ENCODE measurements around the gene GPR180.
A peak's percentile ranks its signal among the peaks of the same experiment; 100 is the strongest.

GPR180 gene

GRCh38 chr13:94641409-94641941, 39.8 kb downstream of the GPR180 start:
- no peak for TF ChIP-seq POLR2A (IDR thresholded peaks at IDR 0.05; ENCODE audit: low read length)
- TF ChIP-seq GATA1 (IDR thresholded peaks at IDR 0.05; ENCODE audit: low read depth, low read length), result no peak
- no peak for DNase-seq

GRCh38 chr13:94646904-94647303, 45.2 kb downstream of the GPR180 start:
- no peak for DNase-seq
- TF ChIP-seq GATA1 (IDR thresholded peaks at IDR 0.05; ENCODE audit: low read depth, low read length), result no peak
- TF ChIP-seq POLR2A (IDR thresholded peaks at IDR 0.05; ENCODE audit: low read length), result no peak

- TF ChIP-seq GATA1 (IDR thresholded peaks at IDR 0.05; ENCODE audit: low read depth, low read length), result no peak
- TF ChIP-seq POLR2A (IDR thresholded peaks at IDR 0.05; ENCODE audit: low read length), result no peak
- peak; percentile 43 to 51 for DNase-seq
Observed at GRCh38 chr13:94656176-94656575, 54.5 kb downstream of the GPR180 start.

- peak; percentile 56 to 67 for DNase-seq
- TF ChIP-seq GATA1 (IDR thresholded peaks at IDR 0.05; ENCODE audit: low read depth, low read length) (no peak), POLR2A (IDR thresholded peaks at IDR 0.05; ENCODE audit: low read length) (no peak)
Observed at GRCh38 chr13:94656766-94657165, 55.1 kb downstream of the GPR180 start.

GRCh38 chr13:94657167-94657566, 55.5 kb downstream of the GPR180 start:
- TF ChIP-seq GATA1 (IDR thresholded peaks at IDR 0.05; ENCODE audit: low read depth, low read length) (no peak), POLR2A (IDR thresholded peaks at IDR 0.05; ENCODE audit: low read length) (no peak)
- DNase-seq, result peak; percentile 59 to 64

GRCh38 chr13:94658926-94659597, 57.4 kb downstream of the GPR180 start:
- DNase-seq, result peak; percentile 34 to 43
- TF ChIP-seq GATA1 (IDR thresholded peaks at IDR 0.05; ENCODE audit: low read depth, low read length) (no peak), POLR2A (IDR thresholded peaks at IDR 0.05; ENCODE audit: low read length) (no peak)

- TF ChIP-seq POLR2A (IDR thresholded peaks at IDR 0.05; ENCODE audit: low read length) (no peak), GATA1 (IDR thresholded peaks at IDR 0.05; ENCODE audit: low read depth, low read length) (no peak)
- DNase-seq, result no peak
Observed at GRCh38 chr13:94659598-94659946, 57.9 kb downstream of the GPR180 start.

- TF ChIP-seq POLR2A (IDR thresholded peaks at IDR 0.05; ENCODE audit: low read length) (no peak), GATA1 (IDR thresholded peaks at IDR 0.05; ENCODE audit: low read depth, low read length) (no peak)
- DNase-seq, result peak; percentile 76 to 77
Observed at GRCh38 chr13:94660695-94661326, 59.2 kb downstream of the GPR180 start.

- peak; percentile 25 to 47 for DNase-seq
- no peak for TF ChIP-seq GATA1 (IDR thresholded peaks at IDR 0.05; ENCODE audit: low read depth, low read length)
- TF ChIP-seq POLR2A (IDR thresholded peaks at IDR 0.05; ENCODE audit: low read length), result no peak
Observed at GRCh38 chr13:94661406-94661805, 59.7 kb downstream of the GPR180 start.

GRCh38 chr13:94662274-94662945, 60.8 kb downstream of the GPR180 start:
- TF ChIP-seq GATA1 (IDR thresholded peaks at IDR 0.05; ENCODE audit: low read depth, low read length), result peak; percentile 21
- peak; percentile 76 for TF ChIP-seq POLR2A (IDR thresholded peaks at IDR 0.05; ENCODE audit: low read length)
- DNase-seq, result peak; percentile 92 to 96

- peak; percentile 72 to 81 for DNase-seq
- TF ChIP-seq GATA1 (IDR thresholded peaks at IDR 0.05; ENCODE audit: low read depth, low read length), result no peak
- TF ChIP-seq POLR2A (IDR thresholded peaks at IDR 0.05; ENCODE audit: low read length), result no peak
Observed at GRCh38 chr13:94664889-94665288, 63.2 kb downstream of the GPR180 start.

GRCh38 chr13:94666065-94666464, 64.4 kb downstream of the GPR180 start:
- no peak for DNase-seq
- TF ChIP-seq POLR2A (IDR thresholded peaks at IDR 0.05; ENCODE audit: low read length), result no peak
- no peak for TF ChIP-seq GATA1 (IDR thresholded peaks at IDR 0.05; ENCODE audit: low read depth, low read length)

- DNase-seq, result no peak
Observed at GRCh38 chr13:94667190-94667589, 65.5 kb downstream of the GPR180 start.

GRCh38 chr13:94672400-94672799, 70.7 kb downstream of the GPR180 start:
- TF ChIP-seq POLR2A (IDR thresholded peaks at IDR 0.05; ENCODE audit: low read length), result no peak
- no peak for TF ChIP-seq GATA1 (IDR thresholded peaks at IDR 0.05; ENCODE audit: low read depth, low read length)
- no peak for DNase-seq

More at GRCh38 chr13:94667190-94667589, 65.5 kb downstream of the GPR180 start:
- TF ChIP-seq POLR2A (IDR thresholded peaks at IDR 0.05; ENCODE audit: low read length) (no peak), GATA1 (IDR thresholded peaks at IDR 0.05; ENCODE audit: low read depth, low read length) (no peak)

Data from erythroblast (primary cell).